Stimulated activated CD4-positive, alpha-beta T cell treated with anti-CD3 and anti-CD28 coated beads, TNF-alpha, amount 100 ng/mL, for 4 hours (primary cell): ENCODE measurements around the gene CGNL1.

Experiments used
- DNase-seq, 3 experiments: peaks; one replicate each; pipeline ENCODE4 v3.0.0-alpha.2; 2020; ENCODE audit warnings: low read depth in 3 of 3

The CGNL1 gene

DNA sequence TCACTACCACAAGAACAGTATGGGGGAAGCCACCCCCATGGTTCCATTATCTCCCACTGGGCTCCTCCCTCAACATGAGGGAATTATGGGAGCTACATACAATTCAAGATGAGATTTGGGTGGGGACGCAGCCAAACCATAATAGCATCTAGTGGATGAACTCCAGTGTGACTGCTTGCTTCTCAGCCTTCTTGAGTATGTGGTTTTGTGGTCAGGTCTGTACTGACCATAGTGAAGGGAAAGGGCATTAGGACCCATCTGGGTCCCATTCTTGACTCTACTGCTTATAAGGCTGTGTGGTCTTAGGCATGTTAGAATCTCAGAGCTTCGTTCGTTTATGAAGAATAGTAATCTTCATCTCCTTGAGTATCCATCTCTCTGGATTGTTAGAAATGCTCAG lies 81.4 kb downstream of the CGNL1 start:
- no peak for DNase-seq

DNA sequence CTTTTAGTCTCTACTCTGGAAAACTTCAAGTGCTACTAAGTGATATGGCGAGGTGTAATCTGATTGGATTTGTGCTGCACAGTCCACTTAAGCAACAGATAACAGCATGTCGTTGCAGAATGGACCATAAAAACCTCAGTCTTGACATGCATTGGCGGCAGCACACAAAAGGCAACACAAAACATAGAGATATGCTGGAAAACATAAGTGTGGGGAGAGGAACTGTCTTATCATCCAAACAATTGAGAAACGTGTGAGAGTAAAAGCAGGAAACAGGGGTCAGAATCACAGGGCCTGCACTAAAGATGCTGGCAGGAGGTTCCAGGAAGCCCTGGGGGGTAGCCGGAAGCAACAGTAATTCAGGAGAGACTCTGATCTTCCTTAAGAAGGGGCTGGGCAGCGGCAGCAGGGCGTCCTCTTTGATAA lies 82.1 kb downstream of the CGNL1 start:
- DNase-seq: no peak

DNA sequence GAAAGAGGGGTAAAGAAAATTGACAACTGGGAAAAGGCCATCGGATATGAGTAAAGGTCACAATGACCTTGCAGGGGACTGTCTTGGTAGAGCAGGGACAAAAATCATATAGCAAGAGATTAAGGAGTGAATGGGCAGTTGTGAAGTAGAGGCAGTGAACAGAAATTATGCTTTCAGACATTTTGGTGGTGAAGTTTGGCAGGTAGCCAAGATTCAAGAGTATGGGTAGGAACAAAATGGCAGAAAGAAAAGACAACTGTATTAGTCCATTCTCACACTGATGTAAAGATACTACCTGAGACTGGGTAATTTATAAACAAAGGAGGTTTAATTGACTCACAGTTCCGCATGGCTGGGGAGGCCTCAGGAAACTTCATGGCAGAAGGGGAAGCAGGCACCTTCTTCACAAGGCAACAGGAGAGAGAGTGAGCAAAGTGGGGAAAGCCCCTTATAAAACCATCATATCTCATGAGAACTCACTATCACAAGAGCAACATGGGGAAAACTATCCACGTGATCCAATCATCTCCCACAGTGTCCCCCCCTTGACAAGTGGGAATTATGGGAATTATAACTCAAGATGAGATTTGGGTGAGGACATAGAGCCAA lies 84.0 kb downstream of the CGNL1 start:
- no peak for DNase-seq

DNA sequence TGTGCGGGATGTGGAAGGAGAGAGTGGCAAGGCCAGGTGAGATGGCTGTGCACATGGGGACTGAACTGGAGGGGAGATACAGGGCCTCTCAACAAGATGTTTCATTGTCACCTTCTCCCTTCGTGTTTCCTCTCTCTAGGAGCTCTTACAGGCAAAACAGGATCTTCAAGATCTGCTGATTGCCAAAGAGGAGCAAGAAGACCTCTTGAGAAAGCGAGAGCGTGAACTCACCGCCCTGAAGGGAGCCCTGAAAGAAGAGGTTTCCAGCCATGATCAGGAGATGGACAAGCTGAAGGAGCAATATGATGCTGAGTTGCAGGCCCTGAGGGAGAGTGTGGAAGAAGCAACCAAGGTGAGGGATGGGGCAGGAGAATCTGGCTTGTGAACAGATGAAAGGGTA lies 85.2 kb downstream of the CGNL1 start:
- no peak for DNase-seq

DNA sequence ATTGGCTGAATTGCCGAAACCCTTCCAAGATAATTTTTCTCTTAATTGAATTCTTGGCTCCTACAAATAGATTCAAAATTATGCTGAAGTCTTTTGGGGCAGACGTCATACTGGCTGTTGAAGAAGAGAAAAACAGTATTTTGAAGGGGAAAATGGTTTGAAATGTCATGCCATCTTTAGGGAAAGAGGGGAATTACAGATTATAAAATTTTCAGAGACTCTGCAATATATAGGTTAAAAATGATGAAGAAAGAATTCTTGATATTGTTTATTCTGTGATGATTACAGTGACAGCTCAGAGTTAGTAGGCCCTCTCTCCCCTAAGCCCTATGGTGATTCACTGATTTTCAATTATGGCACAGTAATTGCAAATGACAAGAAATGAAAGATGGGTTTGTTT lies 86.1 kb downstream of the CGNL1 start:
- DNase-seq: no peak

DNA sequence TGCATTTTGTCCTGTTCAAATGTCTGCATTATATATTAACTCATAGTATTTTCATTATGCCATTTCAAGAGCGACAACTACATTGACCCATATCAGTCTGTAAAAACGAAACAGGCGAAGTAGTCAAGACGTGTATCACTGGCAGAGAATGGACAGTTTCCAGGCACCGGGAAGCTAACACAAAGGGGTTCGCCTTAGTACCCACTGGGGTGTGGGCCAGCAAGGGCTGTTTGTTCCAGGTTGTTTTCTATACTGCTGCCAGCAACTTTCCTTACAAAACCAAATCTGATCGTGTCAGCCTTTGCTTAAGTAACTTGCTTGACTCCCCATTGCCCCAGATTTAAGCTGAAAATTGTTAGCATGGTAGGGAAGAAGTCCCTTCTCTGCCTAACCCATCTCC lies 87.1 kb downstream of the CGNL1 start:
- no peak for DNase-seq

DNA sequence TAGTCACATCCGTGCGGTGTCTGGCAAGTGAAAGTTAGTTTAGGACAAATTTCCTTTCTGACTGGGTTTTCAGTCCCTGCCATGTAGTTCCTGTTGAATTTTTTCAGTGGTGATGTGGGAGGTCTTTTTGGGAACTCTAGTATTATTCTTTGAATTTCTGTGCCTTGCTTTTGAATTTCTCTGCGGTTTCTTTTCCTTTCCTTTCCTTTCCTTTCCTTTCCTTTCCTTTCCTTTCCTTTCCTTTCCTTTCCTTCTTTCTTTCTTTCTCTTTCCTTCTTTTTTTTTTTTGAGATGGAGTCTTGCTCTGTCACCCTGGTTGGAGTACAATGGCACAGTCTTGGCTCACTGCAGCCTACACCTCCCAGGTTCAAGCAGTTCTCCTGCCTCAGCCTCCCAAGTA lies 88.2 kb downstream of the CGNL1 start:
- DNase-seq: no peak

DNA sequence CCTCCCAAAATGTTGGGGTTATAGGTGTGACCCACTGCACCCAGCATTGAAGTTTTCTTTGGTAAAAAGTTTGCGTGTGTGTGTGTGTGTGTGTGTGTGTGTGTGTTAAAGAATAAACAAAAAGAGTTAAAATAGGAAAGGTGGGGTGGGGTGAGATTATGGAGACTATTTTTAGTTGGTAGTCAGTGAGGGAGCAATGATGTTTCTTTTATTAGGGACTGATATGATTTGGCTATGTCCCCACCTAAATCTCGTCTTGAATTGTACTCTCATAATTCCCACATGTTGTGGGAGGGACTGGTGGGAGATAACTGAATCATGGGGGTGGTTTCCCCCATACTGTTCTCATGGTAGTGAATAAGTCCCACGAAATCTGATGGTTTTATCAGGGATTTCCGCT lies 92.2 kb downstream of the CGNL1 start:
- DNase-seq: no peak

DNA sequence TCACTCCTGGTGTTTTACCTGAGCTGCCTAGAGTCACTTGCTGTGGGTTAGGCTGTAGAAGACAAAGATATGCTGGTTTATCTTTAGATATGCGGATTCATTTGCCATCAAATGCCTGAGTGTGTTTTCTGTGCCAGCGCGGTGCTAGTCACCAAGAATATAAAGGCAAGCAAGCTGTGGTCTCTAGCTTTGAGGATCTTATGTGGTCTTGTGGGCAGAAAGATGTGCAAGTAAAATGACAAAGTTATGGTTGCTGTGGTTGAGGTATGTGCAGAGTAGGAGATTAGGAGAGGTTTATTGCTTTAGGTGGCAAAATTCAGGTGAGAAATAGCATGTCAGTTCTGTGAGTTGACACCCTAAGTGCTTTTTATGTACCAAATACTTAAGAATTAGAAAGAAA lies 94.2 kb downstream of the CGNL1 start:
- no peak for DNase-seq

DNA sequence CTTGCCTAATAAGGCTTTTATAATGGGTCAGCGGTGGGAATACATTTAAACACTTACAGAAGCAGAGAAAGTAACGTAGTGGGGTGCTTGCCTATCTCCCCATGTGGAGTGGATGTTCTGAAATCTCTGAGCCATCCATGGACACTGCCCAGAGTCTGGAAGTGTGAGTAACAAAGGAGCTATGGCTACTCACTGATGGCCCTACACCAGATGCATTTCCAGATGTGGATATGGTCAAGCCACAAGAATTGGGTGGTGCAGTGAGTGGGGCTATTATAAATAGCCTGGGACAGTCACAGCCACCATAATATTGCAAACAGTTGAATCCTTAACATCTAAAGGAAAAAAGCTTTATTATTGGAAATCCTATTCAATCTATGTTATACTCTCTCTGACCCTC lies 96.6 kb downstream of the CGNL1 start:
- DNase-seq: no peak

DNA sequence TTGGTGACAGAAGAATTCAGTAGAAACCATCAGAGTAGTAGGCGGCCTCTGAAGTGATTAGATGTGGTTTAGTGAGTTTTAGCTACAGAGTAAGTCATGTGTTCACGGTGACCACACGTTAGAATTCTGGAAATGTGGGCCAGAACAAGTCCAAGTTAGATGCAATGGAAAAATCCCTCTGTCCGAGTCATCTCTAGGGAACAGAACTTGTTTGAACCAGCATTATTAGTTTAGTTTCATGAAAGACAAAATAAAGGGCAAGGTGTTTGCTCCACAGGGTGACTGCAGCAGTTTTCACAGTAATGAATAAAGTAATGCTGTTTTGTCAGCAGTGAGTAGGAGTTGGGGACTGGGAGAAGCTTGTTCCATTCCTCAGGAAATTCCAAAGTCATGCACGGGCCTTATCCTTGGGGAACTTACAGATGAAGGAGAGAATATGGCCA lies 100.2 kb downstream of the CGNL1 start:
- DNase-seq: no peak

DNA sequence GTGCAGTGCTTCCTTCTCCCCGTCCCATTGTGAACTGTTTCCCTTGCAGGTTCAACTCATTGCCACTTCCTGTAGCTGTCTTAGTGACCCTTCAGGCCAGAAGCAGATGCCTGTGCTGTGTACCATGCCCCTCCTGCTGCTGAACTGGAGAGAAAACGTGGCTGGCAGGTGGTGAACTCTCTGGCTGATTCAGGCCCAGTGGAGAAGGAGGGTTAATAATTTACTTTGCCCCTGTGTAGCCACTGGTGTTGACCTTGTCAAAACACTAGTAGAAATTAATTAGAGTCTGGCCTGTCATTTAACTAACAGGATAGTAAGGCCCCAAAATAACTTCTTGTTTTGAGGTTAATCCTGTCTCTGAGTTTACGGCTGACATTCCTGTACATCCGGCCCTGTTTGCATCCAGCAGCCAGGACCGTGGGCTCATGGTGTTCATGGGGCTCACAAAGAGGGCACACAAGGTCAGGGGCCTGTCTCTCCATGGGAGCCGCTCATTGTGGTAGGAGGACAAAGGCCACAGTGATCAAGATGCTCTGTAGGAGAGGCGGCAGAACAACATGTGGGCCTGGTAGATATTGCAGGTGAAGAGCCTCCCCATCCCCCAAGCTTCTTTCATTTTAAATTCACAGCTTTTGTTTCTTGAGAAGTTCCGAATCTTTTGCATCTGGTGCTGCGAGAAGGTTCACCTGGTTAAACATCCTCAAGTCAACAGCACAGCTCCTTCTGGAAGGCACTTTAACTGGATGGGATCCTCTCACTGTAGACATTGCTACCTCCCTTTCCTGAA lies 101.6 kb downstream of the CGNL1 start:
- DNase-seq: no peak

DNA sequence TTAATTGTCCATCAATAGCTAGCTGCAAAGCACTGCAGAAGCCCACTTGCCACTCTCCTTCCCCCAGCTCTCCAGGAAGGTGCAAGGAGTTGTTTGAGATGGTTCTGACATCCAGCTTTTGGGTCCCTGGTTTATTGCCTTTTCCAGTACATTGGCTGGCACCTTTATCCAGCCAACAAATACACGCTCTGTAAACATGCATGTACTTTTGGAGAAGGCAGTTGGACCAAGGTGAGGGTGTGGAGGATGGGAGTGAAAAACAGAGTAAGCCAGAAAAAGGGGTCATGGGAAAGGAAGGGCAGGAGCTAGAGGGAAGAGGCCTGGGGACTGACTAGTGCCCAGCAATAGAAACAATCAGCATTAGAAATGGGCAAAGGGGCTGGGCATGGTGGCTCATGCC lies 102.7 kb downstream of the CGNL1 start:
- DNase-seq: no peak

DNA sequence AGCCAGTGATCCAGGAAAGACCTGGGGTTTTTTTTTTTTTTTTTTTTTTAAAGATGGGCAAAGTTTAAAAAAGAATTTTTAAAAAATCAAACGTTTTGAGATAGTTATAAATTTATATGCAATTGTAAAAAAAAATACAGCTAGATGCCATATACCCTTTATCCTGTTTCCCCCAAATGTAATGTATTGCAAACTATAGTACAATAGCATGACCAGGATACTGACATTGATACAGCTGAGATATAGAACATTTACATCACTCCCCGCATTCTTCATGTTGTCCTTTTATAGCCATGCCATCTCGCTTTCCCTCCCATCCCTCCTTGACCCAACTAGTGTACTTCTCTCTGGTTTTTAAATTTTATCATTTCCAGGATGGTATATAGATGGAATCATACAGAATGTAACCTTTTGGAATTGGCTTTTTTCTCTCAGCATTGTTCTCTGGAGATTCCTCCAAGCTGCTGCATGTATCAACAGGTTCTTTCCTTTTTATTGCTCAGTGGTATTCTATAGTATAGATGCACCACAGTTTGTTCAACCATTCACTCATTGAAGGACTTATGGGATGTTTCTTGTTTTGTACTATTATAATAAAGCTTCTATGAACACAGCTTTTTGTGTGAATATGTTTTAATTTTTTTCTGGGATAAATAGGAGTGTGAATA lies 104.9 kb downstream of the CGNL1 start:
- no peak for DNase-seq

DNA sequence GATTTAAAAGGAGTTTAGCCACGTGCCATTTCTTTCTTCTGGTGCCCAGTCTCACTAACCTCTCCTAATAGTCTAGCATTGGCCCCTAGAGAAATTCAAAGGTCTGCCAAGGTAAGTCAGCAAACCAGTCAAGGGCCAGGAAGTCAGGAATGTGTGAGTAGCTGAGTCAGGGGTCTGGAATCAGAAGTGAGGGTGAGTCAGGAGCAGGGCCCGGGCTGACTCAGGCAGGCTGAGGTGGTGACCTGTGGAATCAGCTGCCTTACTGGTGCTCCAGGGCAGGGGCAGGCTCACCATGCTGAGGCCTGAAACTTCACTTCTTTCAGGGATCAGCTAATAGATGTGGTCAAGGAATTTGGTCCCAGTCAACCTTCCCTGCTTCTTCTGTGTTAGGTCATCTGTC lies 109.6 kb downstream of the CGNL1 start:
- DNase-seq: no peak

DNA sequence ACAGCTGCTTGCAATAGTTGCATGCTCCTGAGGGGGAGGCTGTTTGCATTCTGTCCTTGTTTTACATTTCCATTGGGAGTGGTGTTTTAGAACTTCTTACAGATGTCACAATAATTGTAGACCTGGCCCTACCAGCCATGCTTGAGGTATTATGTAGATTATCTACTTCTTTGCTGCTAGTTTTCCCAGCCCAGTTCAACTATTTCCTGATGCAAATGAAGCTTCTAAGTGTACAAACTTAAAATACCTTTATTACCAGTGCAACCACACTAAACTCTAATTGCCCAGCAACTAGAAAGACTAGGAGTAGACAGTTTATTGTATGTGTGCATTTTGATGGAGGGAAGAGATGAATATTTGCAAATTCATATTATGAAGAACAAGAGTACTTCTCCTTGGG lies 110.5 kb downstream of the CGNL1 start:
- no peak for DNase-seq

DNA sequence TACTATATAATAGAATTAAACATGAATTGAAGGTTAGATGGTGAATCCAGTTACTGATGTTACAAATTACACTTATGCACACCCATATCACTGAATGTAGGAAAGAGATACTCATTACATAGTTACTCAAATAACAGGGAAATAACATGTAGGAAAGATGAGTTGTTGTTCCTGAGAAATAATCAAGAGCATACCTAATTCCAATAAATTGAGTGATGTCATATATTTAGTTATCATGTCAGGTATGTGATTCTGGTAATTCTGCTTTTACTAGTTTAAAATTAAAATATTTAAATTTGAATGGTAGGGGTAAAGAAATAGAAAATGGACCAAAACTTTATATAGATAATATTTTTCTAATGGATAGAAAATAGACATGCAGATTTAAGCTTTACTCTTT lies 112.8 kb downstream of the CGNL1 start:
- DNase-seq: no peak

DNA sequence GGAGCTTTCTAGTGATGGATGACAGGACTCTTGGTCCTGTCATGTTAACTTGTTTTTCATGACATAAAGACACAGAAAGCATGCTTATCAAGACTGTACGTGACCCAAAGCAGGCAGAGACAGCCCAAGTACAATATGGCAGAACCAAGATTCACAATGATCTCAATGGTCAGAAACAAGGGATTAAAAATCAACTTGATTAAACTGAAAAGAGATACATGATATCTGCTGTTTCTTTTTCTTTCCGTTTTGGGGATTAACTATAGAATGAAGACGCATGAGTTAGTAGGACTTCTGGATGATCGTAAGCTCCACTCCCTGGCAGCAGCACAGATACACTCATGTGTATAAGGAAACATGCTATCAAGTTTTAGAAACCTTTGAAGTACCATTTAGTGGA lies 117.0 kb downstream of the CGNL1 start:
- DNase-seq: no peak

DNA sequence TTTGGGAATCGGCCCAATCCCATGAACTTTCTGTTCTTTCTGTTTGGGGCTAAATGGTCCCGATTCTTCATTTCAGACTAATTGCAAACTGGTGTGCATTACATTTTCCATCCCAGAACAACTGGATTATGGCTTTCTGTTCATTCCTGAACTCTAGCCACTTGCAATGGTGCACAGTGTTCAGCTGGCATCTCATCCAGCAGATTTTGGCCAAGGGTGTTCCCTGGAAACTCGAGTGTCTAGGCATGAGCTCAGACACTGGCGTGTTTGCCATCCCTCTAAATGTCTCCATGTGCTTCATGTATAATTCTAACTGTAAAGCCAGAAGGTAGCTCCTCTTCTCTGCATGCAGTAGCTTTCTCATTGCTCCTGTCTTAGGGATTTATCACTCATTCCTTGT lies 118.3 kb downstream of the CGNL1 start:
- no peak for DNase-seq

DNA sequence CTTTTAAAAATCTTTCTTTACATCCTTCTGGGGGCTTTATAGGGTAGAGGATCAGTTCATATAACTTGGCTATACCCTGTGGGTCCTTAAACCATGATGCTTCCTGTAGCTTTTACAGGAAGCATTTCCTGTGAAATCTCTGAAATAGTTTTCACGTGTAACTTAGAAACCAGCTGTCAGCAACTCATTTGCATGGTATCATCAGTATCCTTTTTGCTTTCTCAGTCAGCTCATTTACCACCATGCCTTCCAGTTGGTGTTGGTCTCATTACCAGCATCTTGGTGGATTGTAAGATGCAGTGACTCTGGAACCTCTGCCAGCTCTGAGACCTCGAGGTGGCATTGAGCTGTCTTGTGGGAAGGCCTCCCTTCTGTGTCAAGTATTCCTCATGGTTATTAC lies 118.7 kb downstream of the CGNL1 start:
- DNase-seq: no peak

DNA sequence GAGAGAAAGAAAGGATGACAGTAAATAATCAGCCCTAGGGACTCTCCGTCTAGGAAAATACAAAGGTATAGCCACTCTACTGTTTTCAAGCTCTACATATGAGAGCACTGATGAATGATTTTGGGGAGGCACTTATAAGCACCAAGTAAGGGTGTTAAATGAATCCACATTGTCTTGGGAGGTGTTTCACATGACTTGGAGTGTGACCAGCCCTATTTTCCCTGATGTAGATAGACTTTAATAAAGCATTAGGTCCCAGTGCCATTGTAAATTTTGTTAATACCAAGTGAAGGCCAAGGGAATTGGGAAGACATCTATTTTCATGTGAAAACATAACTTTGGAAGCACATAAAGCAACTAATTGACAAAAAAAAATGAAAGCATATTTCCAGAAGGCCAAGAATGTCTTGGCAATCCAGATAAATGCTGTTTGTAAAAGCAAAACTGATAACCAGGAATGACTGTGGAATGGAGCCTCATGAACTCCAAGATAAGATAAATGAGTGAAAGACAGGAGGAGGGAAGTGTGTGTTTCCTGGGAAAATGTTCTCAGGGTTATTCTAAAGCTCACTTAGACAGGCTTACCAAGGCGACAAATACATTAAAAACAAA lies 119.4 kb downstream of the CGNL1 start:
- no peak for DNase-seq

DNA sequence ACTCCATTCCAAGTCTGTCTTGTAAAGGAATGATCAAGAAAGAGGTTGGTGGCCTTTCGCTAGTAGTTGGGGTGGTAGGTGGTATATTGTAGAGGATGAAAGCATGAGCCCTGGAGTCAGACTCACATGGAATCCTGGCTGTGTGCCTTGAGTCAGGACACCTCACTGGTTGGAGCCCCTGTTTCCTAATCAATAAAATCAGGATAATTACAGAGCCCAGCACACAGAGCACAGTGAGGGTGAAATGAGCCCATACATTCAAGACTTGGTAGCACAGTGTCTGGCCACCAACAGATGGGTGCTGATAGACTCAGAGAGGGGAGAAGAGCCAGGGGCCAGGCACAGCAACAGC lies 120.3 kb downstream of the CGNL1 start:
- DNase-seq: no peak
